Epithelial cell of esophagus (primary cell): ENCODE measurements around the gene MEIS1.

ENCODE experiments used
- DNase-seq: peaks from one replicate; pipeline ENCODE4 v3.0.0; 2010; ENCODE audit warnings: low read depth
- H3K4me3 ChIP-seq: 2 replicates; pipeline ENCODE4 v1.5.1; 2011; ENCODE audit warnings: mild to moderate bottlenecking, low read length, control low read depth
- TF ChIP-seq, protein P1 (sequence below): IDR thresholded peaks from 2 replicates; pipeline ENCODE4 v1.5.1; 2011; ENCODE audit warnings: low read depth, mild to moderate bottlenecking, low read length, control low read depth, inconsistent platforms; ENCODE audit not compliant: insufficient read depth; ENCODE audit errors: missing control alignments

The MEIS1 gene

GRCh38 chr2:66538291-66538690 lies 103.4 kb downstream of the MEIS1 start:
- H3K4me3 ChIP-seq: no peak overlapping the region
- no peak for DNase-seq
- TF ChIP-seq, protein P1, sequence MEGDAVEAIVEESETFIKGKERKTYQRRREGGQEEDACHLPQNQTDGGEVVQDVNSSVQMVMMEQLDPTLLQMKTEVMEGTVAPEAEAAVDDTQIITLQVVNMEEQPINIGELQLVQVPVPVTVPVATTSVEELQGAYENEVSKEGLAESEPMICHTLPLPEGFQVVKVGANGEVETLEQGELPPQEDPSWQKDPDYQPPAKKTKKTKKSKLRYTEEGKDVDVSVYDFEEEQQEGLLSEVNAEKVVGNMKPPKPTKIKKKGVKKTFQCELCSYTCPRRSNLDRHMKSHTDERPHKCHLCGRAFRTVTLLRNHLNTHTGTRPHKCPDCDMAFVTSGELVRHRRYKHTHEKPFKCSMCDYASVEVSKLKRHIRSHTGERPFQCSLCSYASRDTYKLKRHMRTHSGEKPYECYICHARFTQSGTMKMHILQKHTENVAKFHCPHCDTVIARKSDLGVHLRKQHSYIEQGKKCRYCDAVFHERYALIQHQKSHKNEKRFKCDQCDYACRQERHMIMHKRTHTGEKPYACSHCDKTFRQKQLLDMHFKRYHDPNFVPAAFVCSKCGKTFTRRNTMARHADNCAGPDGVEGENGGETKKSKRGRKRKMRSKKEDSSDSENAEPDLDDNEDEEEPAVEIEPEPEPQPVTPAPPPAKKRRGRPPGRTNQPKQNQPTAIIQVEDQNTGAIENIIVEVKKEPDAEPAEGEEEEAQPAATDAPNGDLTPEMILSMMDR: no peak

GRCh38 chr2:66539452-66539851 lies 104.5 kb downstream of the MEIS1 start:
- no peak overlapping the region for H3K4me3 ChIP-seq
- TF ChIP-seq, protein P1: no peak
- DNase-seq: peak; percentile 82

DNA sequence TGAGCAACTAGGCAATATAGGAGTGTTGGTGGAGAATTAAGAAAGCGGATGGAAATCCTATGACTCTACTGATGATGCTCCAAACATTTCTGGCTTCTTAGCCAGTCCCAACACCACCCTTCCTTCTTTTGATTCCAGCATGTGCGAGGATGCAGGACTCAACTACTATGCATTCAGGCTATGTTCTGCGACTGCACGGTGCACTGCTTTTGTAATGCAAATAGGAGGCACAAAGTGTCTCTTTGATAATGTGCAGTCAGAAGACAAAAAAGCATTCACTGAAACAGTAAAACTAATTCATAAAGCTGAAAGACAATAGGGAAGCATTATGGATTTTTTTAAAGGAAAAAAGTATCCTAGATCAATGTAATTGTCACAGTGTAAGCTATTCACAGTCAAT lies 106.7 kb downstream of the MEIS1 start:
- TF ChIP-seq, protein P1: no peak
- H3K4me3 ChIP-seq: no peak overlapping the region
- DNase-seq: no peak

- H3K4me3 ChIP-seq: no peak overlapping the region
- DNase-seq: no peak
- TF ChIP-seq, protein P1: no peak
Measured at GRCh38 chr2:66543257-66543767, 108.4 kb downstream of the MEIS1 start.

- no peak for DNase-seq
- TF ChIP-seq, protein P1: no peak
- H3K4me3 ChIP-seq: no peak overlapping the region
Measured at GRCh38 chr2:66544258-66544657, 109.3 kb downstream of the MEIS1 start.

GRCh38 chr2:66545258-66545657 lies 110.3 kb downstream of the MEIS1 start:
- no peak overlapping the region for H3K4me3 ChIP-seq
- TF ChIP-seq, protein P1: no peak
- DNase-seq: no peak

- TF ChIP-seq, protein P1: no peak
- DNase-seq: no peak
Measured at GRCh38 chr2:66547118-66547517, 112.2 kb downstream of the MEIS1 start.

More at GRCh38 chr2:66547118-66547517, 112.2 kb downstream of the MEIS1 start:
- no peak overlapping the region for H3K4me3 ChIP-seq
